GM23338 (cell line): ENCODE results near the gene NOTCH1. TPM values are rescaled to one million over a fixed set of nuclear protein-coding genes. Genes with fewer than 3 reads are reported as not detected.

Source experiments
- ATAC-seq: fragments of 200-7000 bp; cut with Tn5 transposase; 3 replicates; pipeline ENCODE4 v1.9.1; 2020
- DNase-seq: peaks from one replicate; pipeline ENCODE4 v3.0.0-alpha.2; 2015; ENCODE audit warnings: low spot score
- H2AFZ ChIP-seq: fragments of 200-600 bp; sonication (generic); 2 replicates; pipeline ENCODE4 v1.8.0; 2016; ENCODE audit warnings: antibody characterized with exemption, mild to moderate bottlenecking, moderate library complexity
- H3F3A ChIP-seq: fragments of 200-600 bp; sonication (generic); replicated peaks from 2 replicates; pipeline ENCODE4 v1.8.0; 2017; ENCODE audit warnings: antibody characterized with exemption, mixed run types, low read depth
- H3K27ac ChIP-seq: fragments of 200-600 bp; sonication (generic); 2 replicates; pipeline ENCODE4 v1.6.1; 2016; ENCODE audit warnings: low read depth
- H3K27me3 ChIP-seq: fragments of 200-600 bp; sonication (generic); 2 replicates; pipeline ENCODE4 v1.8.0; 2016; ENCODE audit warnings: mild to moderate bottlenecking, mixed run types, moderate library complexity; ENCODE audit not compliant: insufficient read depth
- H3K36me3 ChIP-seq: fragments of 200-600 bp; sonication (generic); 2 replicates; pipeline ENCODE4 v1.8.0; 2016; ENCODE audit warnings: mild to moderate bottlenecking; ENCODE audit not compliant: insufficient read depth
- H3K4me1 ChIP-seq: fragments of 200-600 bp; sonication (generic); 2 replicates; pipeline ENCODE4 v1.8.0; 2016; ENCODE audit warnings: mild to moderate bottlenecking, moderate library complexity; ENCODE audit not compliant: insufficient read depth
- H3K4me2 ChIP-seq: fragments of 200-600 bp; sonication (generic); 2 replicates; pipeline ENCODE4 v1.7.1; 2017; ENCODE audit warnings: mixed run types
- H3K4me3 ChIP-seq: fragments of 200-600 bp; sonication (generic); 2 replicates; pipeline ENCODE4 v1.6.1; 2016; ENCODE audit warnings: mixed run types
- H3K79me2 ChIP-seq: fragments of 200-600 bp; sonication (generic); replicated peaks from 2 replicates; pipeline ENCODE4 v1.8.0; 2017; ENCODE audit warnings: mild to moderate bottlenecking; ENCODE audit not compliant: insufficient read depth
- H3K9me2 ChIP-seq: fragments of 200-600 bp; sonication (generic); 2 replicates; pipeline ENCODE4 v1.8.0; 2017; ENCODE audit not compliant: insufficient read depth
- H4K20me1 ChIP-seq: fragments of 200-600 bp; sonication (generic); replicated peaks from 2 replicates; pipeline ENCODE4 v1.8.0; 2017; ENCODE audit warnings: mild to moderate bottlenecking; ENCODE audit not compliant: insufficient read depth
- H3K27ac Mint-ChIP-seq: 2 replicates; pipeline ENCODE4 v1.8.0; 2020; ENCODE audit warnings: inconsistent platforms, mild to moderate bottlenecking, moderate library complexity, mixed read lengths
- H3K27me3 Mint-ChIP-seq: 3 replicates; pipeline ENCODE4 v1.8.0; 2022; ENCODE audit warnings: low read depth, mild to moderate bottlenecking, moderate library complexity, mixed read lengths, inconsistent platforms; ENCODE audit not compliant: insufficient read depth, poor library complexity
- H3K36me3 Mint-ChIP-seq: 3 replicates; pipeline ENCODE4 v1.8.0; 2021; ENCODE audit warnings: low read depth, mild to moderate bottlenecking, inconsistent platforms, moderate library complexity, mixed read lengths
- H3K4me1 Mint-ChIP-seq: 3 replicates; pipeline ENCODE4 v1.8.0; 2020; ENCODE audit warnings: mild to moderate bottlenecking, inconsistent platforms, mixed read lengths
- H3K4me3 Mint-ChIP-seq: 3 replicates; pipeline ENCODE4 v1.8.0; 2021; ENCODE audit warnings: moderate library complexity, mild to moderate bottlenecking, inconsistent platforms, mixed read lengths
- H3K9me3 Mint-ChIP-seq: 3 replicates; pipeline ENCODE4 v1.8.0; 2020; ENCODE audit warnings: moderate library complexity, mild to moderate bottlenecking, inconsistent platforms, mixed read lengths
- CREB1 ChIP-seq: fragments of 250-450 bp; sonication (Bioruptor Pico); IDR thresholded peaks from 2 replicates; pipeline ENCODE4 v1.5.0; 2020; ENCODE audit warnings: low read depth, mild to moderate bottlenecking, moderate library complexity
- JUNB ChIP-seq: IDR thresholded peaks from one replicate; pipeline ENCODE4 v1.6.1; 2016; ENCODE audit warnings: antibody characterized with exemption; ENCODE audit not compliant: unreplicated experiment
- ZNF114 ChIP-seq: fragments of 250-450 bp; sonication (Bioruptor Pico); IDR thresholded peaks from 2 replicates; pipeline ENCODE4 v1.5.0; 2020; ENCODE audit warnings: mild to moderate bottlenecking, moderate library complexity
- polyA plus RNA-seq: library from polyadenylated mRNA; unstranded; fragments of >200 nt; fragmentation: Nextera tagmentation; extraction: Ambion mirVana; gene quantifications from 2 replicates; pipeline ENCODE4 v1.2.1, GENCODE V29; 2016
- total RNA-seq: library from RNA; depleted of rRNA; stranded (reverse); fragments of >200 nt; shearing (Covaris generic); gene quantifications from 2 replicates; pipeline ENCODE4 v1.2.3, GENCODE V29; 2014
- TF ChIP-seq, protein P1 (sequence below), 2 experiments: fragments of 200-600 bp in 1 of 2; sonication (generic) in 1 of 2; conservative IDR thresholded peaks; 2 replicates each; pipeline versions ENCODE4 v1.5.1 to v1.6.1; 2016 to 2017; ENCODE audit warnings: antibody characterized with exemption in 2 of 2, low read depth in 2 of 2, mild to moderate bottlenecking in 2 of 2, moderate library complexity in 1 of 2
- TF ChIP-seq, protein P2 (sequence below): IDR thresholded peaks from 2 replicates; pipeline ENCODE4 v1.6.1; 2016; ENCODE audit warnings: antibody characterized with exemption
- TF ChIP-seq, protein P3 (sequence below): IDR thresholded peaks from one replicate; pipeline ENCODE4 v1.6.1; 2018; ENCODE audit warnings: antibody characterized with exemption; ENCODE audit not compliant: unreplicated experiment

Gene NOTCH1
- total and polyA plus RNA-seq, 2 experiments from 2014 or later = 9.9 to 97.2 TPM

DNA sequence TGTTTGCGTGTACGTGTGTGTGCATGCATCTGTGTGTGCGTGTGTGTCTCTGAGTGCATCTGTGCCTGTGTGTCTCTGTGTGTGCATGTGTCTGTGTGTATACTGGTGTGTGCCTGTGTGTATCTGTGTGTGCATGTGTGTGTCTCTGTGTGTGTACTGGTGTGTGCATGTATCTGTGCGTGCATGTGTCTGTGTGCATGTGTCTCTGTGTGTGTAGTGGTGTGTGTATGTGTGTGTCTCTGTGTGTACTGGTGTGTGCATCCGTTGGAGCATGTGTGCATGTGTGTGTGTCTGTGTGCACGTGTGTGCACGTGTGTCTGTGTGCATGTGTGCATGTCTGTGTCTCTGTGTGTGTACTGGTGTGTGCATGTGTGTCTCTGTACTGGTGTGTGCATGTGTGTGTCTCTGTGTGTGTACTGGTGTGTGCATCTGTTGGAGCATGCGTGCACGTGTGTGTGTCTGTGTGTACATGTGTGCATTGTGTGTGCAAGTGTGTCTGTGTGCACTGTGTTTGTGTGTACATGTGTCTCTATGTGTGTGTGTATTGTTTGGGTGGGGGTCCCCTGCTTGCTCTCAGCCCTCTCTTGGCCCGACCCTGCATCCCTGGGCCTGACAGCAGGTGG is 23.8 kb upstream of the NOTCH1 start:
- Mint-ChIP-seq H3K9me3 (no peaks in the 10 kb centered on the region), H3K27ac (no peak overlapping the region)

DNA sequence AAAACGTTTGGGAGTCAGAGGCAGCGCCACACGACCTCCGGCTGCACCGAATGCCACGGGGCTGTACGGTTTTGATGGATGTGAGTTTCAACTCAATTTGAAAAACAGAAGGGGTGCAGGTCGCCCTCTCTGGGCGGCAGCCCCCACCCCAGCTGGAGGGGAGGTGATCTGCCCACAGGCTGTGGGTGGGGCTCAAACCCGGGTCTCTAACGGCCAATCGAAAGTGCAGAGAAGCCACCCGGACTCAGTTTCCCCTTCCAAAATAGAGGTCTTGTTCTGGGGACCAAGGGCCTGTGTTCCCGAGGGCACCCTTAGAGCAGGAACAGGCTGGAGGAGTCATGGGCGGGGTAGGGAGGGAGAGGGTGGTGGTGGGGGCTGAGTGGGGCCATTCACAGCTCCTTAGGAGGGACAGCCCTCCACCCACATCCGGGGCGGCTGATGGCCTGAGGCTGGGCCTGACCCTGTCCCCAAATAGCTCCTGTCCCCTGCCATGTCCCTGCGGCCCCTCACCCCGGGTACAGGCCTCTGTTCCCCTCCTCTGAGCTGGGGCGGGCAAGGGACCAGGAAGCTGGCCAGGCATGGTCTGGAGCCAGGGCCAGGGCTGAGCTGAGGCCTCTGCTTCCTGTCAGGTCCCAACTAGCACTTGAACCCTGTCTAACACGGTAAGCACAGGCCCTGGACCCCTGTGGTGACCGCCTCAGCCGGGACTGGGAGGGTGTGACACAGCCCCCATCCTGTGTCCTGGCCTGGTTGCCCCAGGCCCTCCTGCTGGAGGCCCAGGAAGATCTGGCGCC is 22.6 kb upstream of the NOTCH1 start:
- no peak for DNase-seq
- Histone ChIP-seq H2AFZ (no peak overlapping the region), H3K9me2 (no peaks in the 10 kb centered on the region), H3K36me3 (no peaks in the 10 kb centered on the region), H3K27me3 (no peaks in the 10 kb centered on the region), H3K4me1 (peaks cover 26% of the 10 kb centered on the region), H3K79me2 (no peaks in the 10 kb centered on the region), H3F3A (peaks cover 24% of the 10 kb centered on the region; the same call in 1 of the 2 replicates), H4K20me1 (no peaks in the 10 kb centered on the region), H3K27ac (no peak overlapping the region), H3K4me2 (peak overlapping the region; percentile 38; the same call in 1 of the 2 replicates), H3K4me3 (no peak overlapping the region)
- peaks cover 16% of the 10 kb centered on the region for H3K27me3 Mint-ChIP-seq
- H3K27ac Mint-ChIP-seq = no peak overlapping the region
- TF ChIP-seq JUNB = no peak
- TF ChIP-seq CREB1 = no peak
- TF ChIP-seq, protein P1, sequence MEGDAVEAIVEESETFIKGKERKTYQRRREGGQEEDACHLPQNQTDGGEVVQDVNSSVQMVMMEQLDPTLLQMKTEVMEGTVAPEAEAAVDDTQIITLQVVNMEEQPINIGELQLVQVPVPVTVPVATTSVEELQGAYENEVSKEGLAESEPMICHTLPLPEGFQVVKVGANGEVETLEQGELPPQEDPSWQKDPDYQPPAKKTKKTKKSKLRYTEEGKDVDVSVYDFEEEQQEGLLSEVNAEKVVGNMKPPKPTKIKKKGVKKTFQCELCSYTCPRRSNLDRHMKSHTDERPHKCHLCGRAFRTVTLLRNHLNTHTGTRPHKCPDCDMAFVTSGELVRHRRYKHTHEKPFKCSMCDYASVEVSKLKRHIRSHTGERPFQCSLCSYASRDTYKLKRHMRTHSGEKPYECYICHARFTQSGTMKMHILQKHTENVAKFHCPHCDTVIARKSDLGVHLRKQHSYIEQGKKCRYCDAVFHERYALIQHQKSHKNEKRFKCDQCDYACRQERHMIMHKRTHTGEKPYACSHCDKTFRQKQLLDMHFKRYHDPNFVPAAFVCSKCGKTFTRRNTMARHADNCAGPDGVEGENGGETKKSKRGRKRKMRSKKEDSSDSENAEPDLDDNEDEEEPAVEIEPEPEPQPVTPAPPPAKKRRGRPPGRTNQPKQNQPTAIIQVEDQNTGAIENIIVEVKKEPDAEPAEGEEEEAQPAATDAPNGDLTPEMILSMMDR (conservative IDR thresholded peaks at IDR 0.05; ENCODE audit: low read depth in 2 of 2) = no peak
- H3K36me3 Mint-ChIP-seq = no peaks in the 10 kb centered on the region; the same call in 2 of the 3 replicates
- no peaks in the 10 kb centered on the region for H3K9me3 Mint-ChIP-seq
- ATAC-seq = no peak
- no peak overlapping the region for H3K4me3 Mint-ChIP-seq
- H3K4me1 Mint-ChIP-seq = peaks cover 59% of the 10 kb centered on the region

More for the DNA sequence above, 23.8 kb upstream of the NOTCH1 start:
- Histone ChIP-seq H3K36me3 (no peaks in the 10 kb centered on the region), H3K9me2 (no peaks in the 10 kb centered on the region), H3F3A (peaks cover 24% of the 10 kb centered on the region; the same call in 1 of the 2 replicates), H4K20me1 (no peaks in the 10 kb centered on the region), H3K27ac (no peak overlapping the region), H3K4me2 (no peak overlapping the region), H3K79me2 (no peaks in the 10 kb centered on the region), H2AFZ (no peak overlapping the region), H3K27me3 (no peaks in the 10 kb centered on the region), H3K4me1 (peaks cover 30% of the 10 kb centered on the region), H3K4me3 (no peak overlapping the region)
- ATAC-seq (no peak), DNase-seq (no peak)
- Mint-ChIP-seq H3K4me3 (no peak overlapping the region), H3K27me3 (peaks cover 16% of the 10 kb centered on the region), H3K36me3 (no peaks in the 10 kb centered on the region; the same call in 2 of the 3 replicates), H3K4me1 (peaks cover 66% of the 10 kb centered on the region)
- TF ChIP-seq, protein P2, sequence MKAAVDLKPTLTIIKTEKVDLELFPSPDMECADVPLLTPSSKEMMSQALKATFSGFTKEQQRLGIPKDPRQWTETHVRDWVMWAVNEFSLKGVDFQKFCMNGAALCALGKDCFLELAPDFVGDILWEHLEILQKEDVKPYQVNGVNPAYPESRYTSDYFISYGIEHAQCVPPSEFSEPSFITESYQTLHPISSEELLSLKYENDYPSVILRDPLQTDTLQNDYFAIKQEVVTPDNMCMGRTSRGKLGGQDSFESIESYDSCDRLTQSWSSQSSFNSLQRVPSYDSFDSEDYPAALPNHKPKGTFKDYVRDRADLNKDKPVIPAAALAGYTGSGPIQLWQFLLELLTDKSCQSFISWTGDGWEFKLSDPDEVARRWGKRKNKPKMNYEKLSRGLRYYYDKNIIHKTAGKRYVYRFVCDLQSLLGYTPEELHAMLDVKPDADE = no peak
- TF ChIP-seq ZNF114 (CRISPR knock-in tag) = no peak
- TF ChIP-seq, protein P3, sequence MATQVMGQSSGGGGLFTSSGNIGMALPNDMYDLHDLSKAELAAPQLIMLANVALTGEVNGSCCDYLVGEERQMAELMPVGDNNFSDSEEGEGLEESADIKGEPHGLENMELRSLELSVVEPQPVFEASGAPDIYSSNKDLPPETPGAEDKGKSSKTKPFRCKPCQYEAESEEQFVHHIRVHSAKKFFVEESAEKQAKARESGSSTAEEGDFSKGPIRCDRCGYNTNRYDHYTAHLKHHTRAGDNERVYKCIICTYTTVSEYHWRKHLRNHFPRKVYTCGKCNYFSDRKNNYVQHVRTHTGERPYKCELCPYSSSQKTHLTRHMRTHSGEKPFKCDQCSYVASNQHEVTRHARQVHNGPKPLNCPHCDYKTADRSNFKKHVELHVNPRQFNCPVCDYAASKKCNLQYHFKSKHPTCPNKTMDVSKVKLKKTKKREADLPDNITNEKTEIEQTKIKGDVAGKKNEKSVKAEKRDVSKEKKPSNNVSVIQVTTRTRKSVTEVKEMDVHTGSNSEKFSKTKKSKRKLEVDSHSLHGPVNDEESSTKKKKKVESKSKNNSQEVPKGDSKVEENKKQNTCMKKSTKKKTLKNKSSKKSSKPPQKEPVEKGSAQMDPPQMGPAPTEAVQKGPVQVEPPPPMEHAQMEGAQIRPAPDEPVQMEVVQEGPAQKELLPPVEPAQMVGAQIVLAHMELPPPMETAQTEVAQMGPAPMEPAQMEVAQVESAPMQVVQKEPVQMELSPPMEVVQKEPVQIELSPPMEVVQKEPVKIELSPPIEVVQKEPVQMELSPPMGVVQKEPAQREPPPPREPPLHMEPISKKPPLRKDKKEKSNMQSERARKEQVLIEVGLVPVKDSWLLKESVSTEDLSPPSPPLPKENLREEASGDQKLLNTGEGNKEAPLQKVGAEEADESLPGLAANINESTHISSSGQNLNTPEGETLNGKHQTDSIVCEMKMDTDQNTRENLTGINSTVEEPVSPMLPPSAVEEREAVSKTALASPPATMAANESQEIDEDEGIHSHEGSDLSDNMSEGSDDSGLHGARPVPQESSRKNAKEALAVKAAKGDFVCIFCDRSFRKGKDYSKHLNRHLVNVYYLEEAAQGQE = no peak
